Measurements from ENCODE around the gene ZNRF3.
"Not testable (repeated sequence)": the region's sequence is repeated elsewhere in the genome, so short reads cannot be mapped to it uniquely, and the experiment has no call there.

Gene ZNRF3

DNA sequence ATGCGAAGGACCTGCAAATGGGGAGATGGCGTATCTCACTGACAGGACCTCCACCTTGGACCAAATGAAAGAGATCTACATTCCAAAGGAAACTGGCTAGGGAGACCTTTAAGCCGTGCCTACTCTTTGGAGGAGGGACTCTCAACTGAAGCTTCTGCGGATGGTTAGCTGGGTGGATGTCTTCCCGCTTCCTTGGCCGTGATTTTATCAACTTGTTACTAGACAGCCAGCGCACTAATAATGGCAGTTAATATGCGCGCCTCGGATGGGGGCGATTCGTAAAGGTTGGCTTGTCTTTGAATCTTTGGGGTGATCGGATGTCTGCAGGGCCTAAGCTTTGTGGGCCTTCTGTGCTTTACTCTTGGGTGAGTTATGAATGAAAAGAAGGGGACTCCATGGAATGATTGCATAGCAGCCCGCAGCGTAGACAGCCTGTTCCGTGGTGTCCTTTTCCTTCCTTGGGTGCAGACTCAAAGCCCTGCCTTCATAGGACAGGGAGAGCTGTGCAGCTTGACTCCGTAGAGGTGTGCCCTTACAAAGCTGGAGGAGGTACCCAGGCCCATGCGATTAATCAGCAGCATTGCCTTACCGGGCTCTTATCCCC is 1.5 kb downstream of the ZNRF3 start:
- no peak for DNase-seq (ENCODE audit: low read depth)

DNA sequence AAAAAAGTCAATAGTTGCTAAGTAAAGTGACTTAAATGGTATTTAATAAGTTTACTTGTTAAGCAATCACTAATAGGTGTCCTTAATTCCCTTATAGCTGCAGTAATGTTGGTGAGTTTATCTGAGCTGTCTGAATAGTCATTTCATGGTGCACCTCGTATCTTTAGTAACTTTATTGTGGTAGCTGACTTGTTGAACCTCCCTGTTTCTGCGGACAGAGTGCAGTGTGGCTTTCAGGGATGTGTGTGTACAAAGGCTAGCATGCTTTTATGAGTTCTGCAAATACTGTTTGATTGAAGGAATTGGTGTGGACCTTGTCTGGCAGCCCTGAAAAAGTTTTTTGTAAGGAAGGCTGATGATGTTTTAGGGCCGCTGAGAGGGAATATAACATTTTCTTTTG is 2.6 kb downstream of the ZNRF3 start:
- DNase-seq (ENCODE audit: low read depth): no peak

DNA sequence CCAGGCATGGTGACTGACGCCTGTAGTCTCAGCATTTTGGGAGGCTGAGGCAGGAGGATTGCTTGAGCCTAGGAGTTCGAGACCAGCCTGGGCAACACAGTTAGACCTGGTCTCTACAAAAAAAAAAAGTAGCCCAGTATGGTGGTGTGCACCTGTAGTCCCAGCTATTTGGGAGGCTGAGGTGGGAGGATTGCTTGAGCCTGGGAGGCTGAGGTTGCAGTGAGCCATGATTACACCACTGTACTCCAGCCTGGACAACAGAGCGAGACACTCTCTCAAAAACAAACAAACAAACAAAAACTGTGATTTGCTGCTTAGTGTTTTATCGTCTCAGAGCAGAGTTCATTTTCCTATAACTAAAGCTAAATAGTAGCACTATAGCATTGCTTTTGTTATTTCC is 3.3 kb downstream of the ZNRF3 start:
- DNase-seq (ENCODE audit: low read depth): not testable (repeated sequence)

DNA sequence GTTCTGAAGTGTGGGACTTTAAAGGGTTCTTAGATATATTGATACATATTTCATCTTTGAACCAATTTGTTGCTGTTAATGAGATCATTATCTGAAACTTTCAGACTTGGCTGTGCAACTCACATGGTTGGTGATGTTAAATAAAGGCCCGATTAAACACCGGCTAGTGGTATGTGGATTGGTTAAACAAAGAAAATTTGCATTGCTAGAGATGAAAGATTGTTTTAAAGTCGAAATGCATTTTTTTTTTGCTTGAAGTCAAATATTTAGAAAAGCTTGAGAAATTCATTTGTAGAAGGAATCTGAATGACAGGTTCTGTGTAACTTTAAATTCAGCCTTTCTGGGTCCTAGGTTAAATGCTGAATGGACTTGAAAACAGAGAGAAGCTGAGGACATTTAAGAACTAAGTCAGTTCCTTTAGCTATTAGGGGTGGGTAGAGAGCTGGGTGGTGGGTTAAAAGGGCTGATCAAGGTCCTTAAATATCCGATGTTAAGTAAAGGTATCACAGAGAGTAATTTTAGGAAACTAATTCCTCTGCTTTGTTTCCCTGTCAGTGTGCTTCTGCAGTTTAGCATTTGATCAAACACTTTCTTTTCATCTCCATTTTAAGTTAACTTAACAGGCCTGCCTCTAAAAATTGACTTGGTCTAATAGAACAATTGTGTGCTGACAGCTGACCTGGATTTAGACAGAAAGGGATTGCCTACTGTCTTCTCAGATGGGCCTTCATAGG is 4.5 kb downstream of the ZNRF3 start:
- DNase-seq (ENCODE audit: low read depth): no peak

DNA sequence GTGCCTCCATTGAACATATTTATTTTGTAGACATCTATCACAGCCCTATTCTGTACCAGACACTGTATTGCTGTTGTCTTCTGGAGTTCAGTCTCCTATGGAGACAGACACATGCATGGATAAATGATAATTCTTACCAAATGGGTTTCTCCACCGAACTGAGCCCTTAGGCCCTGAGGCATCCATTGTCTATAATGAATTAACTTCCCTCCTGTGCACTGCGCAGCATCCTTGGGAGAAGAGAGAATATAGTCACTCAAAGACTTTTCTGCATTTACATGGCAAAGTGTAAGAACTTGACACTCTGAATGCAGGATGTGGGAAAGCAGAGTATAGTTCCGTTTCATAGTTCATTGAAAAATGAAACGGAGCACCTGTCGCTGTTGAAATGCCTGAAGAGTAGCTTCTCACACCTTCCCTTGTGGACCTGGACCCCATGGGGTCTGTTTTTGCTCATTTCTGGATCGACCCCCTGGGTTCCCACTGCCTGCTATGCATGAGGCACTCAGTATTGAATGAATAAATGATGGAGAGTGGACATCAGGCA is 6.2 kb downstream of the ZNRF3 start:
- DNase-seq (ENCODE audit: low read depth): no peak

DNA sequence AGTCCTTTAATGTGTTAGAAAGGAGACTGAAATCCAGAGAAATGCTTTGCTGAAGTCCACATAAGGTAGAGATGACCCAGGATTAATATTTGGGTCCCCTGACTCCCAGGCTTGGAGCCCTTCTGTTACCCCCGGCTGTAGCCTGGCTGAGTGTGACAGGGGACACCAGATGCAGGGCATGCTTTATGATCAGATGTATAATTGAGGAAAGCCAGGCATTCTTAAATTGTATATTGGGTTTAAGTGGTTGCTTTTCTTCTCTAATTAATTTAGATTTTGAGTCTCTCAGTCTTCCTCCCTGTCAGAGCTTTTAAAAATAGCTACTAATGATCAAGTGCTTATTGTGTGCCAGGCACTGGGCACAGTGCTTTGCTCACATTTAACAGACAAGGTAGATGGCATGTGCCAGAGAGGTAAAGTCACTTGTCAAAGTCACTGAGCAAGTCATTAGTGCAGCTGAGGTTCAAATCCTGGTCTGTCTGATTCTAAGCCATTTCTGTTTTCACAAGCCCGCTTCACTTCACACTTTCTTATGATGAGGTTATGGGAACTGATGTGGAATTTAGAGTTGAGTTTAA is 7.9 kb downstream of the ZNRF3 start:
- DNase-seq (ENCODE audit: low read depth): no peak

DNA sequence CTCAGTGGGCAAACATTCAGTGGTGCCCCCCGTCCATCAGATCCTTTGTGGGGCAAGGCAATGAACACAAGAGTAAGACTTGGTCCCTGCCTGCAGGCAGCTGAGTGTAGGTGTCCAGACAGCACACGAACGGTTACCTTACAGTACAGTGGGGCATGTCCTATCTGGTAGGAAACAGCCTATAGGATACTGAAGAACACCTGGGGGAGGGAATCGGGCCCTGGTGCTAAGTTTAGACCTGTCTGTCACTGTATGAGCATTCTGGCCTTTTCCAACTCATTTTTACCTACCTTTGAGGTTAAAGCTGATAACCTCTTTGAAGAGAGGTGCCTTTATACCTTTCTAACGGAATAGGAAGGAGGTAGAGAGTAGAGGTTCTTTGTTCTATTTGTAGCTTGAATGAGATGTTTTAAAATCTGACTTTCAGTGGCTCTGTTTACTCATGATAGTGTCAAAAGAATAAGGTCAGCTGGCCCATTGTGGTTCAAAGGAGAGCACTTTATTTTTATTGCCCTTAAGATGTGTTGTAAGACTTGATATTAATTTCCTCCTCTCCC is 8.9 kb downstream of the ZNRF3 start:
- no peak for DNase-seq (ENCODE audit: low read depth)

DNA sequence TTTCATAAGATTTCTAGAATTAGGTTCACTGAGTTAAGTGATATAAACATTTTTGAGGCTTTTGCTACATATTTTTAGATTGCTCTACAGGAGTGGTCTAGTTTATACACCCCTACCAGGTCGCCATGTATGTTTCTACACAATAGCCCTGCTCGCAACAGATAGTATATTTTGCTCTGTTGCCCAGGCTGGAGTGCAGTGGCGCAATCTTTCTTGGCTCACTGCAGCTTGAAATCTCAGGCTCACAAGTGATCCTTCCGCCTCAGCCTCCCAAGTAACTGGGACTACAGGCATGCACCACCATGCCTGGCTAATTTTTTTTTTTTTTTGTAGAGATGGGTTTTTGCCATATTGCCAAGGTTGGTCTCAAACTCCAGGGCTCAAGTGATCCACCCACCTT is 10.4 kb downstream of the ZNRF3 start:
- DNase-seq (ENCODE audit: low read depth): no peak

DNA sequence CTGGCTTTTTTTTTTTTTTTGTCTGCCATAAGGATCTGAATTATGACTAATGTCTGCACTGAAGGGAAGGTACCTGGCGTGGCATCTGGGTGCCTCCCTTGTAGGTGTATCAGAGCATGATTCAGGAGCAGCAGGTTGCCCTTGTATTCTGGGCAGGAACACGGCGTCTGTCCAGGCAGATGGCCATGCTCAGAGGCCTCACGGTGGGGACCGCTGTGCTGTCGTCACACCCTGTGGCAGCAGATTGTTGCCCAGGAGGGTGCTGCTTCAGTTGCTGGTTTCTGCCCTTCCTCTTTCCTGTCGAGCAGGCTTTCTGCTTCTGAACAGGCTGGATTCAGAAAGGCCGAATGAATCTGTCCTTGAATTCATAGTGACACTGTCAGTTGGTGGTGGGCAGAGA is 11.0 kb downstream of the ZNRF3 start:
- no peak for DNase-seq (ENCODE audit: low read depth)

DNA sequence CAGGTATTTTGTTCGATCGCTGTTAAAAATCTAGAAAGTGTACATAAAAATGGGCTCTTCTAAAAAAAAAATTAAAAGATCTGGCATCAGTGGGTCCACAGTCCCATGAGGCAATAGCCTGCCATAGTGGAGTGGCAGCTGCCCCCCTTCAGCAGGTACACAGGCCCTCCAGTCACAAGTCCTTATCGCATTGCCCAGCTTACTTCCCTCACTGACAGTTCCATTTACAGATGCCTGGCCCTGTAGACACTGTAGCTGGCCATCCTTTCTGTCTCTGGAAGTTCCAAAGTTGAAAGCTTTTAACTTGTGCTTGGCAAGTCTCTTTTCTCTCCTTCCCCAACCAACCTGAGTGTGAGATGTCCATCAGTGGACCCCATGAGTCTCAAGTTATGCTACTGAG is 11.4 kb downstream of the ZNRF3 start:
- no peak for DNase-seq (ENCODE audit: low read depth)

DNA sequence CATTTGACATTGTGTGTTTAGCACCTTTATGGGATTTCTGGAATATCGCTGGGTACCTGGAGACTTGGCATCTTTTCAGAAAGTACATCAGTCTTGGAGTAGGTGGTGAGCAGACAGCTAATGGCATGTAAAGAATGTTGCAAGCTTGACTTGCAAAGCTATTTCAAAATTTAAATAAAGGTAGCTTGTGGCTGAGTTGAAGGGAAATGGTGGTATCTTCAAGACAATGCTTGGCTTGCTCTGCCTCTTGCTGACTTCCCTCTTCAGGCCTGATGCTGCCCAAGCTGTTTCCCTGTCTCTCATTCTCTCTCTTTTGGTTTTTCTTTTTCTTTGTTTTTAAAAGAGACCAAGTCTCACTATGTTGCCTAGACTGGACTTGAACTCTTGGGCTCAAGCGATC is 13.2 kb downstream of the ZNRF3 start:
- DNase-seq (ENCODE audit: low read depth): no peak

DNA sequence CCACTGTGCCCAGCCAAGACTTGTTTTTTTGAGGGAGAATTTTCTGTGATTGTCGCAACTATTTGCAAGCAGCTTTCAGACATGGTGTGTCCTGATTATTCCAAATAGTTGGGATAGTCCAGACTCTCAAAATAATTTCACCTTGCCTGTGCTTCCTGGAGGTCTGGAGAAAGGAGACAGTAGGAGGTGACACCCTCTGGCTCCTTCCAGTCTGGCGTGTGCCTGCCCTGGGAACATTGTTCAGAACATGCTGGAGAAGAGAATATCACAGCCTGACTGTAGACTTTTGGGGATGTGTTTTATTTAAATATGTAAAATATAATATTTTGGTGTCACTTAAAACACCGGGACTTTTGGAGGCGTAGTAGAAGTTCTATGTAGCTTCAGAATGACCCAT is 14.9 kb downstream of the ZNRF3 start:
- DNase-seq (ENCODE audit: low read depth): no peak

DNA sequence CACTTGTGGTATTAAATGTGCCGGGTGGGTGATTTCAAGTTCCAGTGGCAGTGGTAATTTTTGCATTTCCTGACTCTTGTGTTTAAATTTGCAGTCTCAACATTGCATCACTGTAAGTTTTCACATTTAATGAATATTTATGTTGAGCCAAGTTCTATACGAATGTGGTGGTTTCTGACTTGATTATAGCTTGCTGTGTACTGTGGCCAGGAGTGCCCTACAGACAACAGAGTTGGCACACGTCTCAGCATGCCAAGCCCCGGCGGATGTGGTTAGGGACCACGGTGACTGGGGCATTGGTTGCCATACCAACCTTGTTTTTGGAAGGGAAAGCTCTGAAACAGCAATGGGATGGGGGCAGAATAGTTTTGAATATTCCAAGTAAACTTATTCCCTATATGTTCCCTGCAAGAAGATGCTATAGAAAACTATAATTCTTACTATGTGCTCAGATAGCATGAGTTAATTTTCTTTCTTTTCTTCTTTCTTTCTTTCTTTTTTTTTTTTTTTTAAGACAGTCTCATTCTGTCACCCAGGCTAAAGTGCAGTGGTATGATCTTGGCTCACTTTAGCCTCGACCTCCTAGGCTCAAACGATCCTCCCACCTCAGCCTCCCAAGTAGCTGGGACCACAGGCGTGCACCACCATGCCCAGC is 16.0 kb downstream of the ZNRF3 start:
- DNase-seq (ENCODE audit: low read depth): no peak

DNA sequence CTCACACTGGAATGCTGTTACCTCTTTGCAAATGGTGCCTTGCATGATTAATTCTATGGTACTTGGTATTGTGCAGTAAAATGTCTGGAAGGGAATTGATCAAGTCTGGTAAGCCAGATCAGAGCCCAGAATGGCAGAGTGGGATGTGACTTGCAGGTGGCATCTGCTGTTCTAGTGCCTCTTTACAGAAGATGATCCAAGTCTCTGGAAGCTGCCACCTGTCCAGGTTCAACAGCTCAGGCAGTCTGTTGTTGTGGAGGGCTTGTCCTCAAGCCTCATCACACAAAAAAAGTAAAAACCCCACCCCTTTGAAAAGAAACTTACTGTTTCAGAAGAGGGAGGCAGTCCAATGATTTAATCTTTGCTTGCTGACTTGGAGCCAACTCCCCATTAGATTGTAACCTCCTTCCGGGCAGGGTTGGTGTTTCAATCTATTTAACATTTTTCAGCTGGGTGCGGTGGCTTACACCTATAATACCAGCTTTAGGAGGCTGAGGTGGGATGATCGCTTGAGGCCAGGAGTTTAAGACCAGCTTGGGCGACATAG is 17.1 kb downstream of the ZNRF3 start:
- no peak for DNase-seq (ENCODE audit: low read depth)

DNA sequence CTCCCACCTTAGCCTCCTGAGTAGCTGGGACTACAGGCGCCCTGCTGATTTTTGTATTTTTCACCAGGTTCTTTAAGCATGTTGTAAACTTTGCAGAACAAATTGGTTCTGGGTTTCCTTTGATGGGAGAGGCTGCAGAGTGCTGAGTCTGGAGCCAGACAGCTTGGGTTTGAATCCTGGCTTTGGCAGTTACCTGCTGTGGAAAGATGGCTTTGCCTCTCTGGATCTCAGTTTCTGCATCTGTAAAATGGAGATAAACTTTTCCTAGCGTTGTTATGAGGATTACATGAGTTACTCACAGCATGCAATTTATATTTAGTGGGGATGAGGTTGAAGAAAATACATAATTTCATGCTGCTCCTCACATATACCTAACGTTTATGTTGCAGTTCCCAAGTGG is 19.1 kb downstream of the ZNRF3 start:
- no peak for DNase-seq (ENCODE audit: low read depth)

DNA sequence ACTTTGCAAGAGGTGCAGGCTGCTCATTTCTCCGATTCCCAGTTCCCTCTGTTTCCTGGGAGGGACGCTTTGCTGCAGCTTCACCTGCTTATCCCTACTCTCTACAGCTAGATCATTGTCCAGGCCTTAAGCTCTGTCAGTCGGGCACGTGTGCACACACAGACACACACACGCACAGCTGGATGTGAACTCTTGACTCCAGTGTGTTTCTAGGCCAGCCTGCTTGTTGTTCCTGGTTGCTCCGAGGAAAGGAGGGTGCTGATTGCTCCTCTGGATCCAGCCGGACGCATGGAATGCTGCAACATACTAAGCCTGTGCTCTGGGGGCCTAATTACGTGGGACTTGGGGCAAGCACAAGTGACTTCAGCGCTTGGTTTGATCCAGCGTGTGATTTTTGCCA is 19.7 kb downstream of the ZNRF3 start:
- DNase-seq (ENCODE audit: low read depth): no peak

DNA sequence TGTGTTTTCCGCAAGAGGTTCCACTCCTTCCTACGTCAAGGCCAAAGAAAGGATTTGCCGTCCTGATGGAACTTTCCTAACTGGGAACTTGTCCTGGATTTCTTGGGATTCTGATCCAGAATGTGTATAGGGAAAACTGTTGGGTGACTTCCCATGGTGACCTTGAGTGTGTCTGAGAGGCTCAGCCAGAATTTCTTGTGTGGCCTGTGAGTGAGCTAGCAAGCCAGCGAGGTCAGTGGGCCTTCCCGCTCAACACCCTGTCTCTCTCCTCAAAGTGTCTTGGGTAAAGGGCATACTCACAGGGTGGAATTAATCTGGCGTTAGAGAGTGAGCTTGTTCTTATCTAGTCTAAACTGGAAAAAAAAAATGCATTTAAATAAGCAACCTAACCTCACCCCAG is 20.4 kb downstream of the ZNRF3 start:
- no peak for DNase-seq (ENCODE audit: low read depth)

DNA sequence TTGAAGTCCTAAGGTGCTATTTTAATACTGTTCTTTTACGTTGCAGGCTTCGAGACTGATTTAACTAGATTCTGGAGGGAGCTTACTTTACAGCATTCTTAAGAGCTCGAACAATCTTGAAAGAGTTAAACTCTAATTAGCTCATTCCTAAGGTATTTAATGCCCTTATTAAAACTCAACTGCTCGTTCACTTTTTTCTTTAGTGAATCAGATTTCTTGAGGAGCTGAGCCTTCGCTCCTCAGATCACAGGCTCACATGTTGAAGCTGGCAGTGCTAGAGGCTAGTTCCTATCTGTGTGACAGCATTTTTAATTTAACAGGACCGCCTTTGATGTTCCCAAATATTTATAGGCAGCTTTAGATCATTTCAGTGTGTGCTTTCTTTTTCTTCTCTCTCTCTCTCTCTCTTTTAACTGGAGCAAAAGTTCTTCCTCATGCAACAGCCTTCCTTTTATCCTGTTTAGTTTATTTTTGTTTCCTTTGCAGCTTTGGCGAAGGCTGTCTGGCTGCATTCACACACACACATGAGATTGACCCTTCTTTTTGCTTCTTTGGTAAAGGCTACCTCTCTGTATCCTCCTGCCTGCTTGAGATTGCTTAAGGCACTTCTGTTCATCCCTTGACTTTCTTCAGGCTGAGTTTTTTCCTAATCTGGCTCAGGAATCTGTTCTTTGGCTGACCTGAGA is 21.0 kb downstream of the ZNRF3 start:
- DNase-seq (ENCODE audit: low read depth): no peak

DNA sequence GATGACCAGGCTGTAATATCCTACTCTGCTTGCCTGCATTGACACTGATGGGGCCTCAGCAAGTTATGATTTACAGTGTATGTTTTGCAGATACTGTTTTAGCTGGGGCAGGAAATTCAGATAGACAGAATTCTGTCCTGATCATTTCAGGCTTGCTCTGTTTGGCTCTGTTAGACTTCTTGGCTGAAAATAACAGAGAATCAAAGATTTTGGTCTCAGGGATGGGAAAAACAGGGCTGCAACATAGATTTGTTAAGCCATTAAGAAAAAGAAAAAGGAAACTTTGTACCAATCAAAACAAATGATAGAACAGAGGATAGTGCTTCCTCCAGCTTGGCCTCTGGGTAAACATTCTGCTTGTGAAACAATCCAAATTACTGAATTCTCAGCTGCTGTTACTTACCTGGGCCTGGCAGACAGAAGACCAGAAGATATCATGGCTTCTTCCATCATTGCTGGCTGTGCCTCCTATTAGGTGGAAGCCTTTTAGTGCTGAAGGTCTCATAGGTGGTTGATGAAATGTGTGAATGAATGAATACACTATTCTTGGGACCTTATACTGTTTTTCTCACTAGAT is 22.0 kb downstream of the ZNRF3 start:
- DNase-seq (ENCODE audit: low read depth): no peak

DNA sequence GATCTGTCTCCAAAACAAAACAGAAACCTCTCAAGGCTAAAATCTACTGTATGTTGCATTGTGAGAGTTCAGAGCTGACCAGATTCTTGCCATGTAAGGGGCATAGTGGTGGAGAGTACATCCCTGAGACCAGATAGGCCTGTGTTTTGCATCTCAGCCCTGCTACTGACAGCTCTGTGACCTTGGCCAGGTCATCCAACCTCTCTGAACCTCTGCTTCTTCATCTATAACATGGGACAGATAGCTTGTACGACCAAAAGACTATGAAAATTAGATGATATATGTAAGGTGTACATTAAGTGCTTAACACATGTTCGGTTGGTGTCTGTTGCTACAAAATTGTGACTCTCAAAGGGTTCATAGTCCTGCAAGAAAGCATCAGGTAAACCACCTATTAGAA is 22.9 kb downstream of the ZNRF3 start:
- DNase-seq (ENCODE audit: low read depth): no peak

DNA sequence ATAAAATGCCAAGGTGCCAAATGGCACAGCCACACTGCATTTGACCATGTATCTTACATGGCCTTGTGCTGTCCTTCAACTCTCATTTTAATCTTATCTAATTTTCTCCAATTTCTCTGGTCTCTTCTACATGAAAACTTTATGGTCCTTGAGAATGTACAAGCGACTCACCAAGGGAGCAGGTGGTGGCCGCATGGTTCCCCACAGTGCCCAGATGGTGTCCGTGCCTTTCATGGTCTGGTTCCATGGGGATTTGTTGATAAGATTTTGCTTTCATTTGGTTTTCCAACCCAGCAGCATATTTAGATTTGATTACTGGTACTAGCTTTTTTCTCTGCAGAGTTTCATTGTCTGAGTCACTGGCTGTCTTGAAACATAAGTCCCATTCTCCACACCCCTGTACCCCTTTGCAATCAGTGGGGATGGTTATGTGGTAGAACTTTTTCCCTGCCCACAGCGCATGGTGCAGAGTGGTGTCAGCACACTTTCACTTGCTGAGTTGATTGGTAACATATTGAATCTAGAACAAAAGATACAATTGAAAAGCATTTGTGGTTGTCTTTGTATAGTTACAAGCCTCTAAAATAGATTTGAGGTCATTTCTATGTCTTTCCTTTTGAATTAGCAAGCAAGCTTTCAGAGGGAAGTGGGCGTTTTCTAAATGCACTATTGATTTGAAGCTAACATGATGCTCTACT is 24.1 kb downstream of the ZNRF3 start:
- DNase-seq (ENCODE audit: low read depth): no peak

Data from HS-5 (cell line).